Tibial artery (tissue), 4 donors: ENCODE results near the gene SSBP1.

Source experiments
- DNase-seq, 2 donors: peaks; one replicate each; pipeline ENCODE4 v3.0.0-alpha.2; 2019
- H3K27ac ChIP-seq, 2 donors: fragments of 200-600 bp; sonication (generic) in 1 of 2; 1 replicate in 1 of 2; 2 replicates in 1 of 2; pipeline ENCODE4 v1.5.1; 2018 to 2019; ENCODE audit warnings: mild to moderate bottlenecking in 1 of 2
- H3K27me3 ChIP-seq, 2 donors: fragments of 200-600 bp; sonication (generic) in 1 of 2; one replicate each; pipeline versions ENCODE4 v1.5.1 to v1.6.0; 2016 to 2019
- H3K36me3 ChIP-seq, 3 donors: fragments of 200-600 bp; sonication (generic) in 2 of 3; one replicate each; pipeline ENCODE4 v1.5.1; 2016 to 2019; ENCODE audit warnings: mild to moderate bottlenecking in 2 of 3
- H3K4me1 ChIP-seq, 4 donors: fragments of 200-600 bp; sonication (generic) in 2 of 4; 1 replicate in 3 of 4; 2 replicates in 1 of 4; pipeline ENCODE4 v1.5.1; 2016 to 2019
- H3K4me3 ChIP-seq, 2 donors: fragments of 200-600 bp; sonication (generic) in 1 of 2; 1 replicate in 1 of 2; 2 replicates in 1 of 2; pipeline ENCODE4 v1.5.1; 2018 to 2019; ENCODE audit warnings: mild to moderate bottlenecking in 2 of 2
- H3K9me3 ChIP-seq, 3 donors: fragments of 200-600 bp; sonication (generic) in 1 of 3; one replicate each; pipeline ENCODE4 v1.5.1; 2016 to 2019
- CTCF ChIP-seq, 2 experiments: fragments of 200-600 bp in 1 of 2; fragments of 450-650 bp in 1 of 2; IDR thresholded peaks; one replicate each; pipeline ENCODE4 v1.5.1; 2017 to 2019; ENCODE audit warnings: antibody characterized with exemption in 2 of 2, mild to moderate bottlenecking in 1 of 2, moderate library complexity in 1 of 2
- intact Hi-C: fragments of 100-400 bp; cut with DNase I; formaldehyde crosslinking; loops from one replicate; pipeline ENCODE4 v1.15.0; 2023; ENCODE audit warnings: low total_unique reads

The SSBP1 gene

GRCh38 chr7:141704112-141704511, 34.0 kb upstream of the SSBP1 start:
- Histone ChIP-seq H3K36me3 (no peaks in the 10 kb centered on the region), H3K9me3 (no peaks in the 10 kb centered on the region), H3K4me3 (no peak overlapping the region), H3K27ac (no peak overlapping the region), H3K4me1 (peaks cover 0 to 31% (median 17%) of the 10 kb centered on the region in 4 donors), H3K27me3 (no peaks in the 10 kb centered on the region)
- intact Hi-C loops: no loop called here
- no peak for DNase-seq
- no peak for TF ChIP-seq CTCF (IDR thresholded peaks at IDR 0.05)

- no peak for TF ChIP-seq CTCF (IDR thresholded peaks at IDR 0.05)
- Histone ChIP-seq H3K27ac (no peak overlapping the region), H3K4me1 (peaks cover 0 to 28% (median 14%) of the 10 kb centered on the region in 4 donors), H3K9me3 (no peaks in the 10 kb centered on the region), H3K4me3 (no peak overlapping the region), H3K27me3 (no peaks in the 10 kb centered on the region), H3K36me3 (no peaks in the 10 kb centered on the region)
- no peak for DNase-seq
- intact Hi-C loops: no loop called here
Observed at GRCh38 chr7:141704741-141705140, 33.4 kb upstream of the SSBP1 start.

- Histone ChIP-seq H3K36me3 (peaks cover 0 to 4% (median 0%) of the 10 kb centered on the region in 3 donors), H3K27ac (no peak overlapping the region), H3K4me1 (peaks cover 0 to 14% (median 8%) of the 10 kb centered on the region in 4 donors), H3K9me3 (no peaks in the 10 kb centered on the region), H3K27me3 (no peaks in the 10 kb centered on the region), H3K4me3 (no peak overlapping the region)
- TF ChIP-seq CTCF (IDR thresholded peaks at IDR 0.05): no peak
- intact Hi-C loops: no loop called here
- DNase-seq: no peak
Observed at GRCh38 chr7:141706239-141707064, 31.7 kb upstream of the SSBP1 start.

- Histone ChIP-seq H3K9me3 (no peaks in the 10 kb centered on the region), H3K4me1 (peaks cover 0 to 2% (median 0%) of the 10 kb centered on the region in 4 donors), H3K27me3 (no peaks in the 10 kb centered on the region), H3K36me3 (peaks cover 0 to 8% (median 0%) of the 10 kb centered on the region in 3 donors), H3K4me3 (no peak within 1 kb of the TSS), H3K27ac (no peak within 1 kb of the TSS)
- no peak for DNase-seq
- intact Hi-C loops: no loop called here
- no peak for TF ChIP-seq CTCF (IDR thresholded peaks at IDR 0.05)
Observed at GRCh38 chr7:141708351-141708750, 29.8 kb upstream of the SSBP1 start, which contains the start of gene WEE2. WEE2 (plus strand) TSS chr7:141708353; CDS start chr7:141708759, 406 bp downstream.

- H3K27ac ChIP-seq: no peak overlapping the region
- no peaks in the 10 kb centered on the region for H3K9me3 ChIP-seq
- TF ChIP-seq CTCF (IDR thresholded peaks at IDR 0.05): no peak
- intact Hi-C loops: no loop called here
- no peak for DNase-seq
- no peak overlapping the region for H3K4me3 ChIP-seq
- no peaks in the 10 kb centered on the region for H3K27me3 ChIP-seq
- H3K4me1 ChIP-seq: no peaks in the 10 kb centered on the region
- peaks cover 0 to 17% (median 0%) of the 10 kb centered on the region in 3 donors for H3K36me3 ChIP-seq
Observed at GRCh38 chr7:141709318-141709717, 28.8 kb upstream of the SSBP1 start.
